ENCODE measurements around the gene SLC39A11. TPM values are rescaled to one million over a fixed set of nuclear protein-coding genes. Genes with fewer than 3 reads are reported as not detected.

SLC39A11 gene
- total RNA-seq, 1 experiment from 2014 or later: 18.9 TPM

DNA sequence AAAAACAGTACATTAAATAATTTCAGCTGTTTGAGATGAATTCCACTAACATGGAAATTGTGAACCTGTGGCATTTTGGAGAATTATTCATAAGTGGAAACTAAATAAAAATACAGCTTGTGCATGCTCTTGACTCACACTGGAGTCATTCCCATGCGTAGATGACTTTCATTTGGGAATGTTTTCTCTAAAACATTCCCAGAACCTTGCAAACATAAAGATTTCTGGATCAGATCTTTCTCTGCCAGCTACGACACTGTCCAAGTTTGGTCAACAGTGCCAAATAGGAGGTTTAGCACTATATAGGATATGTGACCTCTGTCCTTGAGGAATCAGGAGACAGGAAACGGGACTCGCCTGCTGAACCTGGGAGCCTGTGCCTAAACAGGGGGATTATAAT, 400.9 kb downstream of the SLC39A11 start:
- no peaks in the 10 kb centered on the region for H3K4me1 Mint-ChIP-seq
- peaks cover 15% of the 10 kb centered on the region for H3K9me3 Mint-ChIP-seq
- DNase-seq (ENCODE audit: low spot score): no peak
- H3K4me3 Mint-ChIP-seq: no peak overlapping the region
- no peaks in the 10 kb centered on the region for H3K27me3 Mint-ChIP-seq (ENCODE audit: low read depth)
- ChIA-PET CTCF (interaction anchor here (0.9 kb wide), 1 partner anchor 135 kb away, joined by 3 read pairs; no protein-coding TSS in a partner anchor), POLR2A (no interaction called here)
- no peaks in the 10 kb centered on the region for H3K36me3 Mint-ChIP-seq
- H3K27ac Mint-ChIP-seq: no peak overlapping the region
- no peak for TF ChIP-seq SMAD4 (CRISPR knock-in tag; IDR thresholded peaks at IDR 0.05)
- no peak for TF ChIP-seq RELA (CRISPR knock-in tag; IDR thresholded peaks at IDR 0.05; ENCODE audit: borderline replicate concordance)
- TF ChIP-seq, protein P1, sequence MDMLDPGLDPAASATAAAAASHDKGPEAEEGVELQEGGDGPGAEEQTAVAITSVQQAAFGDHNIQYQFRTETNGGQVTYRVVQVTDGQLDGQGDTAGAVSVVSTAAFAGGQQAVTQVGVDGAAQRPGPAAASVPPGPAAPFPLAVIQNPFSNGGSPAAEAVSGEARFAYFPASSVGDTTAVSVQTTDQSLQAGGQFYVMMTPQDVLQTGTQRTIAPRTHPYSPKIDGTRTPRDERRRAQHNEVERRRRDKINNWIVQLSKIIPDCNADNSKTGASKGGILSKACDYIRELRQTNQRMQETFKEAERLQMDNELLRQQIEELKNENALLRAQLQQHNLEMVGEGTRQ (CRISPR knock-in tag; IDR thresholded peaks at IDR 0.05): no peak
- TF ChIP-seq CREM (CRISPR knock-in tag; IDR thresholded peaks at IDR 0.05): no peak
- ATAC-seq: no peak

DNA sequence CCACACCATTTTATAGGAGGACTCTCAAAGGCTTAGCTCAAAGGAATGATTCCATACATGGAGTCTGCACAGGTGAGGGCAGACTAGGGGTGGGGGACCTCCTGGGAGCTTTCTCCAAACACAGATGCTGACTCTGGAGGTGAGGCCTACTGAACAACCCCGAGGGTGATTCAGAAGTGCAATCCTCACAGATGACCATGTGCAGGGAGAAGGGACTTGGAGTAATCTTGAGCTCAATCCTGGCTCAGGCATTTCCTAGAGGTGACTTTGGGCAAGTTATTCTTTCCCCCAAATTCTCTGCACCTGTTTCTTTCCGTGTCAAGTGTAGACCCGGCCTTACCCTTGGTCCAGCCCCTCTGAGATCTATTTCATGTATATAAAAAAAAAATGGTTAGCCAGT, 401.5 kb downstream of the SLC39A11 start:
- Mint-ChIP-seq H3K4me3 (no peak overlapping the region), H3K27me3 (ENCODE audit: low read depth) (no peaks in the 10 kb centered on the region), H3K4me1 (no peaks in the 10 kb centered on the region), H3K9me3 (peaks cover 15% of the 10 kb centered on the region), H3K36me3 (no peaks in the 10 kb centered on the region), H3K27ac (no peak overlapping the region)
- ChIA-PET CTCF (interaction anchor here (0.9 kb wide), 1 partner anchor 134 kb away, joined by 3 read pairs; no protein-coding TSS in a partner anchor), POLR2A (no interaction called here)
- ATAC-seq (no peak), DNase-seq (ENCODE audit: low spot score) (no peak)
- TF ChIP-seq EMX1 (CRISPR knock-in tag; IDR thresholded peaks at IDR 0.05): no peak
- TF ChIP-seq ZNF232 (CRISPR knock-in tag; IDR thresholded peaks at IDR 0.05): no peak
- TF ChIP-seq, protein P1 (CRISPR knock-in tag; IDR thresholded peaks at IDR 0.05): no peak
- no peak for TF ChIP-seq RORB (CRISPR knock-in tag; IDR thresholded peaks at IDR 0.05)
- TF ChIP-seq SMAD4 (CRISPR knock-in tag; IDR thresholded peaks at IDR 0.05): no peak
- no peak for TF ChIP-seq PRRX2 (CRISPR knock-in tag; IDR thresholded peaks at IDR 0.05)
- TF ChIP-seq JUN (CRISPR knock-in tag; IDR thresholded peaks at IDR 0.05): no peak

DNA sequence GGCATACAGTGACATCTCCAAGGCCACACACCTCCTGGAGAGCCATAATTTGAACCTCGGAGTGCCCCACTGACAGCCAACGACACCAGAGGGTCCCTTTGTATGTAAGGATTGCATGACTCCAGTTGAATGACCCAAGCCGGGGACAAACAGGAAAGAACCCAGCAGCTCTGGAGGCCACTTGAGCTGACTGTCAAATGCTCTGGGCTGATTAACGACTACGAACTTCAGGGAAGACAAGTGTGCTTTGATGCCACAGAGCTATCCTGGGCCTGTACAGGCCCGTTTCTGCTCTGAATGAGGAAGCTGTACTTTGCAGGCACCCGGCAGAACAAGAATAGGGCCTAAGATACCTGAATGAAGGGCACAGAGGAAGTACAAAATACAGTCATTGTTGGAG, 404.6 kb downstream of the SLC39A11 start:
- no peak overlapping the region for H3K27ac Mint-ChIP-seq
- H3K9me3 Mint-ChIP-seq: peaks cover 5% of the 10 kb centered on the region; the same call in 1 of the 2 replicates
- TF ChIP-seq JUN (CRISPR knock-in tag; IDR thresholded peaks at IDR 0.05) (no peak), HMGA2 (CRISPR knock-in tag; IDR thresholded peaks at IDR 0.05) (no peak)
- TF ChIP-seq, protein P2, sequence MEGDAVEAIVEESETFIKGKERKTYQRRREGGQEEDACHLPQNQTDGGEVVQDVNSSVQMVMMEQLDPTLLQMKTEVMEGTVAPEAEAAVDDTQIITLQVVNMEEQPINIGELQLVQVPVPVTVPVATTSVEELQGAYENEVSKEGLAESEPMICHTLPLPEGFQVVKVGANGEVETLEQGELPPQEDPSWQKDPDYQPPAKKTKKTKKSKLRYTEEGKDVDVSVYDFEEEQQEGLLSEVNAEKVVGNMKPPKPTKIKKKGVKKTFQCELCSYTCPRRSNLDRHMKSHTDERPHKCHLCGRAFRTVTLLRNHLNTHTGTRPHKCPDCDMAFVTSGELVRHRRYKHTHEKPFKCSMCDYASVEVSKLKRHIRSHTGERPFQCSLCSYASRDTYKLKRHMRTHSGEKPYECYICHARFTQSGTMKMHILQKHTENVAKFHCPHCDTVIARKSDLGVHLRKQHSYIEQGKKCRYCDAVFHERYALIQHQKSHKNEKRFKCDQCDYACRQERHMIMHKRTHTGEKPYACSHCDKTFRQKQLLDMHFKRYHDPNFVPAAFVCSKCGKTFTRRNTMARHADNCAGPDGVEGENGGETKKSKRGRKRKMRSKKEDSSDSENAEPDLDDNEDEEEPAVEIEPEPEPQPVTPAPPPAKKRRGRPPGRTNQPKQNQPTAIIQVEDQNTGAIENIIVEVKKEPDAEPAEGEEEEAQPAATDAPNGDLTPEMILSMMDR (IDR thresholded peaks at IDR 0.05): no peak
- ChIA-PET CTCF (interaction anchor here (0.6 to 4.0 kb wide), 3 partner anchors 39 to 131 kb away, joined by 5 to 15 read pairs (median 8); no protein-coding TSS in a partner anchor), POLR2A (no interaction called here)
- no peaks in the 10 kb centered on the region for H3K36me3 Mint-ChIP-seq
- ATAC-seq (no peak), DNase-seq (ENCODE audit: low spot score) (no peak)
- no peaks in the 10 kb centered on the region for H3K4me1 Mint-ChIP-seq
- no peak overlapping the region for H3K4me3 Mint-ChIP-seq
- no peaks in the 10 kb centered on the region for H3K27me3 Mint-ChIP-seq (ENCODE audit: low read depth)

DNA sequence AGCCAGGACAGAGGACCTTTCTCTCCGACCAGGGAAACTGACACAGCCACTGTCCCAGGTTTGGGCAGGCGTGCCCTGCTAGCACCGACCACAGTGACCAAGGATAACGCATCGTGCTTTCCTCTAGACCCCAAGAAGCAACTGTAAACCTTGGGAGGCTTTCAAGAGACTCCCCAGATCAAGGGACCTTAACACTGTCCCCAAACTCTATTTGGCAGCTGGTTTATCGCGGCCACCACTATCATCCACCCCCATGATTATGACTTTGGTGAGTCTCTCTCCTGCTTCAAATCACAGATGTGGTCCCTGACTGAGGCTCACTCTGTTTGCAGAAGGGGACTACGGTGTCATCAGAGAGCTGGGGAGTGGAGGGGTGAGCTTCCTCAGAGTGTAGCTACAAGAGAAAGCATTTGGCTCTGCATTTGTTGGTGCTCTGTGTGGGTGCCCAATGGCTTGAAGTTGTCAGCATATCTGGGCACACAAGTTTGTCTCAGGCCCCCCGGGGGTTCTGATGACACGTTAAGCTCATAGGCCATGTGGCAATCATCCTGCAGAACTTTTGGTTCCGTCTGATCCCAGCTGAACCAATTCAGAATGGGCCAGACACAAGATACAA, 408.0 kb downstream of the SLC39A11 start:
- Mint-ChIP-seq H3K4me1 (no peaks in the 10 kb centered on the region; the same call in 1 of the 2 replicates), H3K27ac (no peak overlapping the region; the same call in 1 of the 2 replicates), H3K36me3 (no peaks in the 10 kb centered on the region), H3K4me3 (no peak overlapping the region), H3K27me3 (ENCODE audit: low read depth) (no peaks in the 10 kb centered on the region), H3K9me3 (peaks cover 6% of the 10 kb centered on the region; the same call in 1 of the 2 replicates)
- no peak for TF ChIP-seq TP53 (CRISPR knock-in tag; IDR thresholded peaks at IDR 0.05)
- ChIA-PET POLR2A (no interaction called here), CTCF (interaction anchor here (0.7 to 2.1 kb wide), 2 partner anchors 123 to 128 kb away, joined by 5 to 6 read pairs; no protein-coding TSS in a partner anchor)
- DNase-seq (ENCODE audit: low spot score): no peak
- ATAC-seq: no peak
